ENCODE measurements around the gene SMIM1. TPM values are rescaled to one million over a fixed set of nuclear protein-coding genes. Genes with fewer than 3 reads are reported as not detected.

Gene SMIM1
- total and polyA plus RNA-seq, 2 donors (not counting 3 experiments of a cell fraction or from before 2014, with no cell fraction given), result 1.4 to 2.9 TPM

DNA sequence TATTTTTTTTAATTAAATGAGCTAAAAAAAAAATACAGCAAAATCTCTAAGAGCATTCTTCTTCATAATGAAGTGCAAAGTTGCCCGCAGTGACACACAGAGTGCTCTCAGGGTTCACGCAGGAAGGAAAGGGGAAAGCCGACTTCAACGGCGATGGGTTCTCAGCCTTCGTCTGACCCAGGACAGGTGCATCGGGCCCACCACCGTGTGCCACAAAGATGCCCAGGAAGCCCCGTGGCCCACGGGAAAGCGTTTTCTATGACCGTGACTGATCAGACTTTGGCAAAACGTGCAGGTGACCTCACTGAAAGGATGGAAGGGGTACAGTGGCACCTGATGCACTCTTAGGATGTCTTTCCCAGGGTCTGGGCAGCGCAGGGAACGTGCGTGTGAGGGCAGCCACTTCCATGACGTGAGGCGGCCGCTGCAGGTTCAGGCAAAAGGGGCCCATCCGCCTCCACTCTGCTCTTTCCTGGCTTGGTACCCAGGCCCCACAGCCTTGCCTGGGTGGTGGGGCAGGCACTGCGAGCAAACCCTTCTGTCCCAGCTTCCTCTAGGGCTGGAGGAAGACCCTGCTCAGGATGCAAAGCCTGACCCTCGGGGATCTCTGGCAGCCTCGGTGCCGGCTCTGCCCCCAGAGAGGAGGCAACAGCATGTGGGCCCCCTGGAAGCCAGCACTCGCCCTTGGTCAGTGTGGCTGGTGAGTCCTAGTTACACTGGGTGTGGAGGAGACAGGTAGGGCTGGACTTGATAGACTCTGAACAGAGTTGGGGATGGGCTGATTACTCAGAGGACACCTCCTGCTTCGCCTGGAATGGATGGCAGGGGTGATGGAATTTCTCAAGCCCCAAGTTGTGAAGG, 15.4 kb downstream of the SMIM1 start:
- dilution Hi-C loops (cut with MboI; ENCODE audit: extremely low pct_ligation_motif_present, low sequenced_read_pairs), result no loop called here
- BruUV-seq (replicated peaks), result no TSS peak

More for the DNA sequence above, 15.4 kb downstream of the SMIM1 start:
- H3K9ac ChIP-seq (replicated peaks; ENCODE audit: extremely low read depth, insufficient read depth, low read length), result no peak overlapping the region
- no peaks in the 10 kb centered on the region for H3K9me3 ChIP-seq (replicated peaks; ENCODE audit: control insufficient read depth, insufficient read depth, low read length)
- H3K9me1 ChIP-seq (replicated peaks; ENCODE audit: control insufficient read depth, extremely low read depth, insufficient read depth, low read length), result no peaks in the 10 kb centered on the region
- FAIRE-seq (no peak), DNase-seq (ENCODE audit: low read depth, low spot score) (no peak)
- ChIA-PET CTCF (interaction anchor here (1.1 kb wide), 1 partner anchor 8 kb away, joined by 4 read pairs; the partner anchor contains the start of gene LRRC47), POLR2A (no interaction called here)
- intact Hi-C loops (cut with micrococcal nuclease), result no loop called here
- TF ChIP-seq EZH2 (IDR thresholded peaks at IDR 0.05; ENCODE audit: borderline replicate concordance, low read depth, low read length, severe bottlenecking) (no peak), JUN (IDR thresholded peaks at IDR 0.05; ENCODE audit: borderline replicate concordance, insufficient read depth, insufficient read length, low read depth) (no peak), GATA2 (IDR thresholded peaks at IDR 0.05; ENCODE audit: insufficient read depth, insufficient read length, low read depth, low read length) (no peak), MAX (IDR thresholded peaks at IDR 0.05; ENCODE audit: insufficient read depth, insufficient read length) (no peak), MYC (IDR thresholded peaks at IDR 0.05; ENCODE audit: low read depth, low read length) (no peak), POLR2AphosphoS5 (IDR thresholded peaks at IDR 0.05; ENCODE audit: insufficient read depth, low read depth, low read length) (no peak), FOS (IDR thresholded peaks at IDR 0.05; ENCODE audit: borderline replicate concordance, insufficient read depth, low read length) (no peak), POLR2A (IDR thresholded peaks at IDR 0.05; ENCODE audit: low read depth, low read length) (no peak)
- TF ChIP-seq, protein P1, sequence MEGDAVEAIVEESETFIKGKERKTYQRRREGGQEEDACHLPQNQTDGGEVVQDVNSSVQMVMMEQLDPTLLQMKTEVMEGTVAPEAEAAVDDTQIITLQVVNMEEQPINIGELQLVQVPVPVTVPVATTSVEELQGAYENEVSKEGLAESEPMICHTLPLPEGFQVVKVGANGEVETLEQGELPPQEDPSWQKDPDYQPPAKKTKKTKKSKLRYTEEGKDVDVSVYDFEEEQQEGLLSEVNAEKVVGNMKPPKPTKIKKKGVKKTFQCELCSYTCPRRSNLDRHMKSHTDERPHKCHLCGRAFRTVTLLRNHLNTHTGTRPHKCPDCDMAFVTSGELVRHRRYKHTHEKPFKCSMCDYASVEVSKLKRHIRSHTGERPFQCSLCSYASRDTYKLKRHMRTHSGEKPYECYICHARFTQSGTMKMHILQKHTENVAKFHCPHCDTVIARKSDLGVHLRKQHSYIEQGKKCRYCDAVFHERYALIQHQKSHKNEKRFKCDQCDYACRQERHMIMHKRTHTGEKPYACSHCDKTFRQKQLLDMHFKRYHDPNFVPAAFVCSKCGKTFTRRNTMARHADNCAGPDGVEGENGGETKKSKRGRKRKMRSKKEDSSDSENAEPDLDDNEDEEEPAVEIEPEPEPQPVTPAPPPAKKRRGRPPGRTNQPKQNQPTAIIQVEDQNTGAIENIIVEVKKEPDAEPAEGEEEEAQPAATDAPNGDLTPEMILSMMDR (IDR thresholded peaks at IDR 0.05; ENCODE audit: extremely low read depth in 1 of 2, insufficient read depth in 1 of 2, low read depth in 1 of 2, low read length in 2 of 2), result no peak
- H3K4me2 ChIP-seq (ENCODE audit: insufficient read depth, low read length), result no peak overlapping the region
- no peaks in the 10 kb centered on the region for H3K4me1 ChIP-seq (ENCODE audit: control insufficient read depth, extremely low read depth, insufficient read depth, low read length)
- no peak overlapping the region for H2AFZ ChIP-seq (ENCODE audit: low read depth, low read length)
- no peaks in the 10 kb centered on the region for H3K27me3 ChIP-seq (ENCODE audit: control insufficient read depth in 2 of 2, insufficient read depth in 2 of 2, low read length in 2 of 2)
- H3K36me3 ChIP-seq (ENCODE audit: control insufficient read depth in 2 of 2, extremely low read depth in 1 of 2, insufficient read depth in 2 of 2, low read length in 2 of 2), result peaks cover 0 to 26% of the 10 kb centered on the region in 2 experiments
- no peaks in the 10 kb centered on the region for H4K20me1 ChIP-seq (replicated peaks; ENCODE audit: control insufficient read depth, extremely low read depth, insufficient read depth, low read length)
- no peak overlapping the region for H3K4me3 ChIP-seq (replicated peaks in 1 of 3; ENCODE audit: insufficient read depth in 1 of 3, low read depth in 1 of 3, low read length in 3 of 3)
- no peak overlapping the region for H3K27ac ChIP-seq (ENCODE audit: insufficient read depth, low read depth, low read length)
- peaks cover 24% of the 10 kb centered on the region for H3K79me2 ChIP-seq (ENCODE audit: control insufficient read depth, insufficient read depth, low read length)

All from endothelial cell of umbilical vein (primary cell).